IPS-NIHi7 (cell line): ENCODE results near the gene YLPM1.

ENCODE experiments used
- DNase-seq: peaks from one replicate; pipeline ENCODE4 v3.0.0; 2012; ENCODE audit warnings: mixed read lengths; ENCODE audit errors: extremely low spot score

The YLPM1 gene

GRCh38 chr14:74793506-74794155 is 30.5 kb downstream of the YLPM1 start:
- DNase-seq, result peak; percentile 50

GRCh38 chr14:74794947-74795346 is 31.8 kb downstream of the YLPM1 start:
- DNase-seq, result no peak

- no peak for DNase-seq
These were observed 36.6 kb downstream of the YLPM1 start for GRCh38 chr14:74799765-74800164.

- DNase-seq, result no peak
These were observed 37.7 kb downstream of the YLPM1 start for GRCh38 chr14:74800780-74801179.

- no peak for DNase-seq
These were observed 38.3 kb downstream of the YLPM1 start for GRCh38 chr14:74801396-74801795.

- peak; percentile 60 for DNase-seq
These were observed 41.2 kb downstream of the YLPM1 start for GRCh38 chr14:74804219-74804825.

GRCh38 chr14:74807853-74808545 is 44.9 kb downstream of the YLPM1 start:
- no peak for DNase-seq

- DNase-seq, result no peak
These were observed 53.0 kb downstream of the YLPM1 start for GRCh38 chr14:74816124-74816523.

- no peak for DNase-seq
These were observed 57.2 kb downstream of the YLPM1 start for GRCh38 chr14:74820288-74820687.

- DNase-seq, result no peak
These were observed 58.3 kb downstream of the YLPM1 start for GRCh38 chr14:74821267-74821915.

GRCh38 chr14:74824997-74825396 is 61.9 kb downstream of the YLPM1 start:
- DNase-seq, result no peak

GRCh38 chr14:74826574-74826973 is 63.5 kb downstream of the YLPM1 start:
- peak; percentile 21 for DNase-seq

- no peak for DNase-seq
These were observed 66.1 kb downstream of the YLPM1 start for GRCh38 chr14:74829251-74829650.

- DNase-seq, result no peak
These were observed 69.7 kb downstream of the YLPM1 start for GRCh38 chr14:74832849-74833248.

GRCh38 chr14:74834692-74835392 is 71.7 kb downstream of the YLPM1 start:
- DNase-seq, result no peak

- DNase-seq, result no peak
These were observed 72.6 kb downstream of the YLPM1 start for GRCh38 chr14:74835645-74836250.

- no peak for DNase-seq
These were observed 73.3 kb downstream of the YLPM1 start for GRCh38 chr14:74836251-74836960.

- no peak for DNase-seq
These were observed 75.0 kb downstream of the YLPM1 start for GRCh38 chr14:74838166-74838565.

GRCh38 chr14:74840603-74841030 is 77.5 kb downstream of the YLPM1 start:
- DNase-seq, result no peak

- no peak for DNase-seq
These were observed 78.4 kb downstream of the YLPM1 start for GRCh38 chr14:74841230-74842207.
